Endodermal cell (in vitro differentiated cells): Measurements from ENCODE around the gene PDZRN4. TPM values are rescaled to one million over a fixed set of nuclear protein-coding genes. Genes with fewer than 3 reads are reported as not detected.

ENCODE experiments used
- DNase-seq: peaks from one replicate; pipeline ENCODE4 v3.0.0-alpha.2; 2017
- H3K27ac ChIP-seq: 2 replicates; pipeline ENCODE4 v1.5.1; 2013; ENCODE audit warnings: mild to moderate bottlenecking, low read depth, low read length, moderate library complexity
- H3K27me3 ChIP-seq: 2 replicates; pipeline ENCODE4 v1.6.1; 2013; ENCODE audit warnings: mild to moderate bottlenecking, low read length, moderate library complexity; ENCODE audit not compliant: insufficient read depth, control insufficient read depth, poor library complexity, severe bottlenecking
- H3K36me3 ChIP-seq: 2 replicates; pipeline ENCODE4 v1.7.0; 2013; ENCODE audit warnings: mild to moderate bottlenecking, low read length, moderate library complexity; ENCODE audit not compliant: control insufficient read depth, insufficient read depth
- H3K4me1 ChIP-seq: one replicate; pipeline ENCODE4 v1.7.0; 2013; ENCODE audit warnings: low read length; ENCODE audit not compliant: control insufficient read depth, insufficient read depth
- H3K4me3 ChIP-seq: 2 replicates; pipeline ENCODE4 v1.5.1; 2013; ENCODE audit warnings: mild to moderate bottlenecking, low read length, moderate library complexity
- H3K9ac ChIP-seq: 2 replicates; pipeline ENCODE4 v1.6.1; 2013; ENCODE audit warnings: mild to moderate bottlenecking, low read length, moderate library complexity; ENCODE audit not compliant: poor library complexity, severe bottlenecking; ENCODE audit errors: extremely low read depth
- H3K9me3 ChIP-seq: 2 replicates; pipeline ENCODE4 v1.6.1; 2013; ENCODE audit warnings: mild to moderate bottlenecking, low read length, moderate library complexity; ENCODE audit not compliant: control insufficient read depth
- H3K27ac Mint-ChIP-seq: 2 replicates; pipeline ENCODE4 v1.8.0; 2020; ENCODE audit warnings: mixed read lengths
- H3K27me3 Mint-ChIP-seq: 2 replicates; pipeline ENCODE4 v1.8.0; 2021; ENCODE audit warnings: mild to moderate bottlenecking, mixed read lengths; ENCODE audit not compliant: insufficient read depth
- H3K36me3 Mint-ChIP-seq: 2 replicates; pipeline ENCODE4 v1.8.0; 2020; ENCODE audit warnings: low read depth, mixed read lengths
- H3K4me1 Mint-ChIP-seq: 2 replicates; pipeline ENCODE4 v1.8.0; 2020; ENCODE audit warnings: mixed read lengths
- H3K4me3 Mint-ChIP-seq: 2 replicates; pipeline ENCODE4 v1.8.0; 2020; ENCODE audit warnings: mild to moderate bottlenecking, moderate library complexity, mixed read lengths
- H3K9me3 Mint-ChIP-seq: 2 replicates; pipeline ENCODE4 v1.8.0; 2020; ENCODE audit warnings: mild to moderate bottlenecking, mixed read lengths
- WGBS, 2 experiments: methylation state at CpG; one replicate each; pipeline versions ENCODE4 v1.1.5 to v1.1.7; 2013; ENCODE audit warnings: missing lambda C conversion rate in 2 of 2, mixed read lengths in 1 of 2; ENCODE audit not compliant: insufficient coverage in 1 of 2, insufficient read length in 1 of 2; 5-methylcytosine and 5-hydroxymethylcytosine counted together
- total RNA-seq, 2 donors: library from RNA; stranded (reverse); fragmentation: NEBNext Ultra II Directional in 1 of 2; extraction: Animal tissue kit (Norgen Biotek cat#: 25700) in 1 of 2; gene quantifications; 2 replicates in 1 of 2; 3 replicates in 1 of 2; pipeline ENCODE4 v1.2.1, GENCODE V29; 2021
- TF ChIP-seq, protein P1 (sequence below): fragments of 200-600 bp; sonication (generic); conservative IDR thresholded peaks from 2 replicates; pipeline ENCODE4 v1.5.0; 2021; ENCODE audit warnings: antibody characterized with exemption, mild to moderate bottlenecking

Gene PDZRN4
- total RNA-seq, 2 donors from 2014 or later: 1.6 to 1.9 TPM

DNA sequence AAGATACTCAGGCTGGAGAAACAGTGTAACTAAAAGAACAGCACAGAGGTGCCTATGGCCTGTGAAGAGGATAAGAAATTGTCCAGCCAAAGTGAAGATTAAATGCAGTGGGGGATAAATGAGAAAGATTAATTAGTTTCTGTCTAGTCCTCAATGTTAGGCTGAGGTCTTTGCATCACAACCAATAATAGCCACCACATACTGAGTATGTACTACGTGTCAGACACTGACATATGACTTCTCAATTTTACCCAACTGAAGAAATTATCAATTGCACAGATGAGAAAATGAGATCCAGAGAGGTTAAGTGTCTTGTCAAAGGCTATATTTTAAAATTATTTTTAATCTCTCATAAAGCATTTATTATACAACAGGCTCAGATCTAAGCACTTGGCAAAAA is 285.9 kb downstream of the PDZRN4 start:
- Histone ChIP-seq H3K27ac (no peak overlapping the region), H3K4me1 (peaks cover 9% of the 10 kb centered on the region), H3K9ac (no peak overlapping the region), H3K9me3 (no peaks in the 10 kb centered on the region), H3K27me3 (no peaks in the 10 kb centered on the region), H3K36me3 (no peaks in the 10 kb centered on the region), H3K4me3 (no peak overlapping the region)
- H3K27ac Mint-ChIP-seq: no peak overlapping the region
- H3K4me3 Mint-ChIP-seq: no peak overlapping the region
- no peaks in the 10 kb centered on the region for H3K9me3 Mint-ChIP-seq
- DNase-seq: no peak
- H3K36me3 Mint-ChIP-seq: no peaks in the 10 kb centered on the region
- TF ChIP-seq, protein P1, sequence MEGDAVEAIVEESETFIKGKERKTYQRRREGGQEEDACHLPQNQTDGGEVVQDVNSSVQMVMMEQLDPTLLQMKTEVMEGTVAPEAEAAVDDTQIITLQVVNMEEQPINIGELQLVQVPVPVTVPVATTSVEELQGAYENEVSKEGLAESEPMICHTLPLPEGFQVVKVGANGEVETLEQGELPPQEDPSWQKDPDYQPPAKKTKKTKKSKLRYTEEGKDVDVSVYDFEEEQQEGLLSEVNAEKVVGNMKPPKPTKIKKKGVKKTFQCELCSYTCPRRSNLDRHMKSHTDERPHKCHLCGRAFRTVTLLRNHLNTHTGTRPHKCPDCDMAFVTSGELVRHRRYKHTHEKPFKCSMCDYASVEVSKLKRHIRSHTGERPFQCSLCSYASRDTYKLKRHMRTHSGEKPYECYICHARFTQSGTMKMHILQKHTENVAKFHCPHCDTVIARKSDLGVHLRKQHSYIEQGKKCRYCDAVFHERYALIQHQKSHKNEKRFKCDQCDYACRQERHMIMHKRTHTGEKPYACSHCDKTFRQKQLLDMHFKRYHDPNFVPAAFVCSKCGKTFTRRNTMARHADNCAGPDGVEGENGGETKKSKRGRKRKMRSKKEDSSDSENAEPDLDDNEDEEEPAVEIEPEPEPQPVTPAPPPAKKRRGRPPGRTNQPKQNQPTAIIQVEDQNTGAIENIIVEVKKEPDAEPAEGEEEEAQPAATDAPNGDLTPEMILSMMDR: no peak
- peaks cover 28% of the 10 kb centered on the region for H3K4me1 Mint-ChIP-seq
- 86 to 100% methylated on average over 1 of the region's 1 CpG for WGBS, 2 experiments
- H3K27me3 Mint-ChIP-seq: no peaks in the 10 kb centered on the region

DNA sequence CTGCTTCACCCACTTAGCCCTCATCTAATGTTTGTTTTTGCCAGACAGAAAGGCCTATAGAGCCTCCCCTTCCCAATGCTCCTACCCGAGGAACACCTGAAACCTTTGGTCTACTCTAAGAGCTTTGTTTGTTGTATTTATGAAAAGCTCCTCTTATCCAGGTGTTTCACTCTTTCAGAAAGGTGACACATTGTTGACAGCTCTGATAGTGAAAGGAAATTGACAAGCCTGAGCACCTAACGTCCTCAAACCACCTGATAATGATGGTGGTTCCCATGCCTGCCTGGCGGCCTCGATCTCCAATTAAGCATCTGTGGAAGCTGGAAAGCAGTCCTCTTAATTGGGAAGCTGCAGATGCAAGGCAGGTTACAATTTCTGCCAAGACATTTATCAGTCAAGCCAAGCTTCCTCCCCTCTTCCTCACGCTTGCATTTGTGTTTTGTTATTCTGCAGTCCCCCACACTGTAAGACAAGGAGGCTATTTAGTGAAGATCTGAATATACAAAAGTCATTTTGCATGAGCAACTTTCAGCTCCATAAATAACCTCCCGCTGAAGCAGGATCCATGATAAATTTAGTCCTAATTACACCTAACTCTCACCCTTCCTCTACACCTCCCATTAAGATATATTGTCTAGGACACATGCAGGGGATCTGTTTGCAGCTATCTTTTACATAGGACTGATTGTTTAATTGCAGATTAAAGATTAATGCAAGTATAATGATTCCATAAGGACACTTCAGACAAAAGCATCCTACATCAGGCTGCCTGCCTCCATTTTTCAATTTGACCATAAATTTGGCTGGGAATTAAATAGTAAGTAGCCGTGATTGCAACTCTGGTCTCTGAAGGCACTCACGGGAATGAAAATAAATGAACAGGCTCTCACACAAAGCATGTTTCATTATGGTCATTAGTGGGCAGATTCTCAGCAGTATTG is 288.6 kb downstream of the PDZRN4 start:
- no peak for DNase-seq
- Mint-ChIP-seq H3K36me3 (no peaks in the 10 kb centered on the region), H3K4me1 (peaks cover 28% of the 10 kb centered on the region), H3K4me3 (no peak overlapping the region), H3K27ac (no peak overlapping the region), H3K9me3 (no peaks in the 10 kb centered on the region), H3K27me3 (no peaks in the 10 kb centered on the region)
- Histone ChIP-seq H3K4me1 (peaks cover 9% of the 10 kb centered on the region), H3K4me3 (no peak overlapping the region), H3K36me3 (no peaks in the 10 kb centered on the region), H3K9me3 (no peaks in the 10 kb centered on the region), H3K27me3 (no peaks in the 10 kb centered on the region), H3K9ac (no peak overlapping the region), H3K27ac (no peak overlapping the region)
- TF ChIP-seq, protein P1: no peak
- 77 to 93% methylated on average over 5 to 8 of the region's 8 CpGs for WGBS, 2 experiments

DNA sequence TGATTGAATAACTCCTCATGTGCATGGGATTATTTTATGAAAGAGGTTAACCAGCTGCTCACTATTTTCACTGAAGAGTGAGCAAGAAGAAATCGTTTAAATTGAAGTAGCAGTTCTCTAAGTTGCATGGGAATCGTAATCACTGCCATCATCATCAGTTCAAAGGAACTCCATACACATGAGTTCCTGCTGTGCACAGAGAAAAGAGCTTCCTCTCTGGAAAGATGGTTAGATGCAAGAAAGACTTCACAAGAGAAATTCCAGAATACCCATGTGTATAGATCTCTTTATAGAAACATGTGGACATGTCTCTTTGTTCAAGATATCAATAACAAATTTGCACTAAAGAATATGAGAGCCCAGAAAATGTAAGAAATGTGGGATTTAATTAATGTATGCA is 291.3 kb downstream of the PDZRN4 start:
- H3K27ac ChIP-seq: no peak overlapping the region
- no peaks in the 10 kb centered on the region for H3K36me3 ChIP-seq
- no peak overlapping the region for H3K4me3 ChIP-seq
- no peaks in the 10 kb centered on the region for H3K9me3 Mint-ChIP-seq
- no peak overlapping the region for H3K4me3 Mint-ChIP-seq
- 81% methylated on average over 2 of the region's 2 CpGs; no CpG with 5 or more reads in 1 of the 2 experiments for WGBS, 2 experiments
- H3K9ac ChIP-seq: no peak overlapping the region
- no peaks in the 10 kb centered on the region for H3K9me3 ChIP-seq
- DNase-seq: no peak
- no peaks in the 10 kb centered on the region for H3K27me3 Mint-ChIP-seq
- no peaks in the 10 kb centered on the region for H3K27me3 ChIP-seq
- H3K36me3 Mint-ChIP-seq: no peaks in the 10 kb centered on the region
- peaks cover 3% of the 10 kb centered on the region for H3K4me1 ChIP-seq
- no peak overlapping the region for H3K27ac Mint-ChIP-seq
- peaks cover 20% of the 10 kb centered on the region for H3K4me1 Mint-ChIP-seq
- TF ChIP-seq, protein P1: no peak
